Kidney (tissue), 14 donors: ENCODE results near the gene BLM. TPM values are rescaled to one million over a fixed set of nuclear protein-coding genes. Genes with fewer than 3 reads are reported as not detected.

ENCODE experiments used
- DNase-seq, 5 donors: peaks; one replicate each; pipeline ENCODE4 v3.0.0-alpha.2; 2013 to 2020
- FAIRE-seq: peaks from 2 replicates; lab custom pipeline; 2012; peaks lifted over from hg19 to GRCh38; lab: Jason Lieb, UNC
- H3K27ac ChIP-seq, 2 donors: one replicate each; pipeline ENCODE4 v1.7.0; 2013; ENCODE audit warnings: low read depth in 2 of 2, low read length in 2 of 2, inconsistent platforms in 1 of 2
- H3K27me3 ChIP-seq: one replicate; pipeline ENCODE4 v1.7.1; 2013; ENCODE audit warnings: low read length, inconsistent platforms; ENCODE audit not compliant: control insufficient read depth, insufficient read depth
- H3K36me3 ChIP-seq, 3 donors: one replicate each; pipeline versions ENCODE4 v1.7.0 to v1.7.1; 2013; ENCODE audit warnings: low read length in 3 of 3, control low read depth in 1 of 3, inconsistent platforms in 1 of 3; ENCODE audit not compliant: insufficient read depth in 3 of 3, control insufficient read depth in 2 of 3
- H3K4me1 ChIP-seq, 3 donors: one replicate each; pipeline versions ENCODE4 v1.7.0 to v1.7.1; 2013; ENCODE audit warnings: low read length in 3 of 3, inconsistent platforms in 1 of 3, low read depth in 1 of 3; ENCODE audit not compliant: control insufficient read depth in 2 of 3, insufficient read depth in 2 of 3
- H3K4me3 ChIP-seq, 3 donors: one replicate each; pipeline versions ENCODE4 v1.7.0 to v1.8.1; 2013; ENCODE audit warnings: low read length in 3 of 3, control low read depth in 1 of 3, inconsistent platforms in 1 of 3
- H3K9ac ChIP-seq, 3 donors: one replicate each; pipeline versions ENCODE4 v1.7.0 to v1.7.1; 2013; ENCODE audit warnings: low read length in 3 of 3, control low read depth in 1 of 3, inconsistent platforms in 1 of 3
- H3K9me3 ChIP-seq, 3 donors: one replicate each; pipeline versions ENCODE4 v1.7.0 to v1.7.1; 2013; ENCODE audit warnings: low read length in 3 of 3, control low read depth in 1 of 3, inconsistent platforms in 1 of 3; ENCODE audit not compliant: control insufficient read depth in 2 of 3, insufficient read depth in 1 of 3
- intact Hi-C: fragments of 100-400 bp; cut with DNase I; formaldehyde crosslinking; loops from one replicate; pipeline ENCODE4 v1.11.1; 2022
- polyA plus RNA-seq: library from polyadenylated mRNA; stranded (reverse); fragments of 350-450 nt; fragmentation: Illumina TruSeq; extraction: RNeasy Lipid Tissue Mini Kit (QIAGEN cat#74804); gene quantifications from one replicate; pipeline ENCODE4 v1.2.3, GENCODE V29; 2014; ENCODE audit warnings: low read depth, low replicate concordance; ENCODE audit not compliant: insufficient read depth
- total RNA-seq: library from RNA; stranded (reverse); fragmentation: NEBNext Ultra II Directional; extraction: Animal tissue kit (Norgen Biotek cat#: 25700); gene quantifications from one replicate; pipeline ENCODE4 v1.2.1, GENCODE V29; 2021
- TF ChIP-seq, protein P1 (sequence below): IDR thresholded peaks from 3 replicates; pipeline ENCODE4 v1.5.1; 2012; ENCODE audit warnings: mild to moderate bottlenecking, moderate library complexity, borderline replicate concordance; ENCODE audit not compliant: insufficient read depth; ENCODE audit errors: extremely low read depth
- donor health status: control.
- donor health status: control.
- donor health status: control.
- donor health status: control.
- donor health status: control.
- donor health status: DM: yes; HTN: yes; CAD: no.
- donor health status: Normal renal cell carcinoma (clear cell type).

BLM gene
- total and polyA plus RNA-seq, 2 donors from 2014 or later = 1.1 to 2.8 TPM

DNA sequence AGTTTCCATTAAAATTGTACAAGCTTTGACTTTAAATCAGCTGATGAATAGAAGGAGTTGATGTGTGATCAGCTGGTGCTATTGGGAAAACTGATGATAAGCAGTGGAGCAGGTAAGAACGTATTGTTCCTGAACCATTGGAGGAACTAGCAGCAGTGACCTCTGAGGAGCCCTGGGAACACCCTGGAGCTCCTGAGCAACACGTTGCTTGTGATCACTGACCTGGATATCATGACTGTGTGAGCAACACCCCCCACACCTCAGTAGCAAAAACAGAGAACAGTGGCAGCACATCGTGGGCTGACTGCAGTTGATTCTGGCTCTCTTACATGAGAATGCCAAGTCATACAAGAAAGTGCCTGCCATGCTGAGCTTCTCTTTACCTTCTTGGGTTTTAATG is 72.9 kb downstream of the BLM start:
- H3K27me3 ChIP-seq = no peaks in the 10 kb centered on the region
- H3K4me3 ChIP-seq = no peak overlapping the region
- intact Hi-C loops = no loop called here
- TF ChIP-seq, protein P1, sequence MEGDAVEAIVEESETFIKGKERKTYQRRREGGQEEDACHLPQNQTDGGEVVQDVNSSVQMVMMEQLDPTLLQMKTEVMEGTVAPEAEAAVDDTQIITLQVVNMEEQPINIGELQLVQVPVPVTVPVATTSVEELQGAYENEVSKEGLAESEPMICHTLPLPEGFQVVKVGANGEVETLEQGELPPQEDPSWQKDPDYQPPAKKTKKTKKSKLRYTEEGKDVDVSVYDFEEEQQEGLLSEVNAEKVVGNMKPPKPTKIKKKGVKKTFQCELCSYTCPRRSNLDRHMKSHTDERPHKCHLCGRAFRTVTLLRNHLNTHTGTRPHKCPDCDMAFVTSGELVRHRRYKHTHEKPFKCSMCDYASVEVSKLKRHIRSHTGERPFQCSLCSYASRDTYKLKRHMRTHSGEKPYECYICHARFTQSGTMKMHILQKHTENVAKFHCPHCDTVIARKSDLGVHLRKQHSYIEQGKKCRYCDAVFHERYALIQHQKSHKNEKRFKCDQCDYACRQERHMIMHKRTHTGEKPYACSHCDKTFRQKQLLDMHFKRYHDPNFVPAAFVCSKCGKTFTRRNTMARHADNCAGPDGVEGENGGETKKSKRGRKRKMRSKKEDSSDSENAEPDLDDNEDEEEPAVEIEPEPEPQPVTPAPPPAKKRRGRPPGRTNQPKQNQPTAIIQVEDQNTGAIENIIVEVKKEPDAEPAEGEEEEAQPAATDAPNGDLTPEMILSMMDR = no peak
- no peak overlapping the region for H3K9ac ChIP-seq
- no peaks in the 10 kb centered on the region for H3K9me3 ChIP-seq
- no peak overlapping the region for H3K27ac ChIP-seq
- peak in 3 of 5 donors; percentile 30 to 49 (median 40) for DNase-seq
- FAIRE-seq = no peak
- no peaks in the 10 kb centered on the region for H3K36me3 ChIP-seq
- peaks cover 0 to 3% (median 0%) of the 10 kb centered on the region in 3 donors for H3K4me1 ChIP-seq

DNA sequence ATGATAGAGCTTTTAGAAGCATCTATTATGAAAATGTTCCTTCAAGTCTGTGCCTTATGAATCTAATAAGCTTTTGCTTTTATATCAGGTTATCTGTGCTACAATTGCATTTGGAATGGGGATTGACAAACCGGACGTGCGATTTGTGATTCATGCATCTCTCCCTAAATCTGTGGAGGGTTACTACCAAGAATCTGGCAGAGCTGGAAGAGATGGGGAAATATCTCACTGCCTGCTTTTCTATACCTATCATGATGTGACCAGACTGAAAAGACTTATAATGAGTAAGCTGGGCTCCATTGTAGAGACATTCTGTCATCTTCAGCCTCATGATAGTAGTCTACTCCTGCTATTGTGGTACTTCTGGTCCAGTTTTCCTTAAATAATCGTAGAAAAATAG is 73.4 kb downstream of the BLM start:
- H3K27ac ChIP-seq = no peak overlapping the region

DNA sequence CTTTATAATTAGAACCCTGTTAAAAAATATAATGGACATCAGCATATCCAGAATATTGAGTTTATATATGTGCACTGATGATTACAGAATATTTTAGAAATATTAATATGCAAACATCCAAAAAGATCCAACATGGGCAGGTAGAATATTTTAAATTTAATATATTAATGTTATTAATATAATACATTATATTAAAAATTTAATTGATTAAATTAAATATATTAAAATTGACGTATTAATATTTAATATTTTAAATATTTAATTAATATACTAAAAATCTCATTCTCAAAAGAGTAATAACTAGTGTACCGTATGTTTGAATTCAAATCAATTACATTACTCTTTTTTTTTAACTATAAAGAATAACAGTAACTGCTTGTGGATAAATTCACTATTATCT is 77.4 kb downstream of the BLM start:
- Histone ChIP-seq H3K27ac (no peak overlapping the region), H3K9ac (no peak overlapping the region), H3K36me3 (no peaks in the 10 kb centered on the region), H3K4me1 (no peaks in the 10 kb centered on the region), H3K4me3 (no peak overlapping the region), H3K27me3 (no peaks in the 10 kb centered on the region), H3K9me3 (no peaks in the 10 kb centered on the region)
- TF ChIP-seq, protein P1 = no peak
- intact Hi-C loops = no loop called here
- FAIRE-seq (peak; percentile 91), DNase-seq (no peak)

More for the DNA sequence above, 73.4 kb downstream of the BLM start:
- Histone ChIP-seq H3K9ac (no peak overlapping the region), H3K4me3 (no peak overlapping the region), H3K4me1 (peaks cover 0 to 3% (median 0%) of the 10 kb centered on the region in 3 donors), H3K36me3 (no peaks in the 10 kb centered on the region), H3K27me3 (no peaks in the 10 kb centered on the region), H3K9me3 (no peaks in the 10 kb centered on the region)
- TF ChIP-seq, protein P1 = no peak
- DNase-seq = no peak
- no peak for FAIRE-seq
- intact Hi-C loops = no loop called here

DNA sequence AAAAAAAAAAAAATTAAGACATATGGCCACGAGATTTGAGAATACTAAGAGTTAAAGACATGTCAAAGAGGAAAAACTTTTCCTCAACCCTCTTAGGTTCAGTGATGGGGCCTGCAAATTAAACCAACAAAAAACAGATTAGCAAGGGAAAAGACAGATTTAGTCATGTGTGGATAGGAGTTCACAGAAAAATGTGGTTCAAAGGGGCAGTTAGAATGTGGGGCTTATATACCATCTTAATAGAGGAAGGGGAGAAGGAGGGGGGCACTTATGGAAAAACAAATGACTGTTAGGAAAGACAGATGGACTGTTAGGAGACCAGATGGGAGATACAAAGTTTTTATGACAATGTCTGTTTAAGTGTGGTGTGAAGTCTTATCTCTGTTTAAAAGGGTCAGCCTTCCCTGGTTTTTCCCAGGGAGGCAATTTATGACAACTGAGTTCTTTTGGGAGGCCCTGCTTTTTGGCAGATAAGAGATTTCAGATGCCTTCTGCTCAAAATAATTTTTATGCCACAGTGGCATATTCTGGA is 82.6 kb downstream of the BLM start:
- H3K36me3 ChIP-seq = no peaks in the 10 kb centered on the region
- no peaks in the 10 kb centered on the region for H3K9me3 ChIP-seq
- TF ChIP-seq, protein P1 = no peak
- H3K4me1 ChIP-seq = no peaks in the 10 kb centered on the region
- no peak for DNase-seq
- H3K9ac ChIP-seq = no peak overlapping the region
- no peak for FAIRE-seq
- intact Hi-C loops = no loop called here
- no peaks in the 10 kb centered on the region for H3K27me3 ChIP-seq
- no peak overlapping the region for H3K4me3 ChIP-seq
- H3K27ac ChIP-seq = no peak overlapping the region
